AG20443 (cell line): ENCODE data around the gene PCSK6.

ENCODE experiments used
- DNase-seq: peaks from one replicate; pipeline ENCODE4 v3.0.0; 2012; ENCODE audit warnings: low spot score, mixed read lengths

PCSK6 gene

GRCh38 chr15:101399431-101399830 lies 90.1 kb downstream of the PCSK6 start:
- DNase-seq = no peak

DNA sequence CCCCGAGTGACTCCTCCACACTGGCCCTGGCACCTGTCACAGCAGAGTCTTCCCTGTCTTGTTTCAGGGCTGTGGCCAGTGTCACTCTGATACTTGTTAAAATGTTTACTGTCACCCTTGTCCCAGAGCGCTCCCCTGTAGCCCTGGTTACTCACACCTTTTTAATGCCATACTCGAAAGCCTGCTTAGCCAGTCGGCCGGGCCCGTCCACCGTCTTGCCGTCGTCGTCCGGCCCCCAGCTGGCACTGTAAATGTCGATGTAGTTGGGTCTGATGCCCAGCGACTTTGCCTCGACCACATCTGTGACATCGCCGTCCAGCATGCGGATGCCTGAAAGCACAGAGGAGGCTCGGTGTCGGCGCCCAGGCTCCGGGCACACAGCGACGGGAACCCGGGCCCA lies 91.3 kb downstream of the PCSK6 start:
- no peak for DNase-seq

DNA sequence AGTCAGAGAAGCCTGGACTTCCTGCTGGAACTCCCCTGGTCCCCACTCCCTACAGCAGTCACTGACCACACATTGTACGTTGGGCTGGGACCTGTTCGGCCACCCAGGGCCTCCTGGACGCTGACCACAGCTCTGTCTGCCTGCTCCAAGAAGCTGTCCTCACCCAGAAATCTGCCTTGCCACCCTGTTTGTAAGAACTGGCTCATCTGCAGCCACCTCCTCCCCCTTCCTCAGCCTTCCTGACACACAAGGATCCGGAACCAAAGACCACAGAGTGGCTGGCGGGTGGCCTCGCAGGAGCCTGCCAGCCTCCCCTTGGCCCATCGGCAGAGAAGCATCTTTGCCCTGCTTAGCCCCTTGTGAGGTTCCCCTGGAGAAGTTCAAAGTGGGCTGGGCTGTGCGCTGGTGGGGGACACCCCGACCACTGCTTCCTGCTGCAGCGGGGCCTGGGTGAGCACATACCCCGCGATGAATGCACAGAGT lies 91.9 kb downstream of the PCSK6 start:
- DNase-seq = no peak

GRCh38 chr15:101396484-101397261 lies 92.8 kb downstream of the PCSK6 start:
- DNase-seq = no peak

GRCh38 chr15:101394654-101395053 lies 94.9 kb downstream of the PCSK6 start:
- DNase-seq = no peak

DNA sequence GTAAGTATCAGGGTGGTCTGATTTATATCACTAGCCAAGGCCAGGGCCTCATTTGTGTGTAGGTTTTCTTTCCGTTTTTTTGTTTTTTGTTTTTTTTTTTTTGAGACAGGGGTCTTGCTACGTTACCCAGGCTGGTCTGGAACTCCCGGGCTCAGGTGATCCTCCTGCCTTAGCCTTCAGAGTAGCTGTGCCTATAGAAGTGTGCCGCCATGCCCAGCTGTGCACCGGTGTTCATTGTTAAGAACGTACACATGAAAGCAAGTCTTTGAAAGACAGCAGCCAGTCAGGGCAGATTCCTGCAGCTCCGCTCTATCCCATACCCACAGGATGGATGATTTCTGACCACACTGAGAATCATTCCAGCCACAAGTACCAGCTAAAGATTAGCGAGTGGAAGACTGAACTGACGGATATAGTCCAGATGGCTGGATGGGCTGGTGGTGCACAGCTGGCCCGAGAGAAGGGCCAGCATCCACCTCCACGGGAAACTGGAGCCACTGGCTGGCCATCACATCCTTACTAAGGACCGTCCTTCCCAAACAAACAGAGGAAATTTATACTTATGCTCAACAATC lies 95.4 kb downstream of the PCSK6 start:
- DNase-seq = no peak

GRCh38 chr15:101393172-101393571 lies 96.3 kb downstream of the PCSK6 start:
- DNase-seq = no peak

- DNase-seq = no peak
These were observed 97.4 kb downstream of the PCSK6 start for GRCh38 chr15:101391981-101392640.

- DNase-seq = no peak
These were observed 98.1 kb downstream of the PCSK6 start for GRCh38 chr15:101391431-101391830.

DNA sequence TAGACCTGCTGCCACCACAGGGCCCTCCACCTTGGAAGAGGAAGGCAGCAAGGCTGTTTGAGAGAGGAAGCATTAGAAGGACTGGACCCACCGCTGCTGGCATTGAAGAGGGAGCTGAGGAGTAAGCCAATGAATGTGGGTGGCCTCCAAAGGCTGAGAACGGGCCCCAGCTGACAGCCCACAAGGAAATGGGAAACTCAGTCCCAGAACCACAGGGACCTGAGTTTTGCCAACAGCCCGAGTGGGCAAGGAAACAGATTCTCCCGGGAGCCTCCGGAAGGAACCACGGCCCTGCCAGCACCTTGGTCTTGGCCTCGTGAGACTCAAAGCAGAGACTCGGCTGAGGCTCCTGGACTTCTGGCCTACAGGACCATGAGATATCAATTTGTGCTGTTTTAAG lies 99.0 kb downstream of the PCSK6 start:
- DNase-seq = no peak

- no peak for DNase-seq
These were observed 99.4 kb downstream of the PCSK6 start for GRCh38 chr15:101390060-101390459.

- DNase-seq = no peak
These were observed 100.1 kb downstream of the PCSK6 start for GRCh38 chr15:101389362-101389761.

GRCh38 chr15:101388046-101388445 lies 101.5 kb downstream of the PCSK6 start:
- DNase-seq = no peak

- no peak for DNase-seq
These were observed 101.9 kb downstream of the PCSK6 start for GRCh38 chr15:101387574-101387973.

GRCh38 chr15:101386967-101387366 lies 102.5 kb downstream of the PCSK6 start:
- no peak for DNase-seq

DNA sequence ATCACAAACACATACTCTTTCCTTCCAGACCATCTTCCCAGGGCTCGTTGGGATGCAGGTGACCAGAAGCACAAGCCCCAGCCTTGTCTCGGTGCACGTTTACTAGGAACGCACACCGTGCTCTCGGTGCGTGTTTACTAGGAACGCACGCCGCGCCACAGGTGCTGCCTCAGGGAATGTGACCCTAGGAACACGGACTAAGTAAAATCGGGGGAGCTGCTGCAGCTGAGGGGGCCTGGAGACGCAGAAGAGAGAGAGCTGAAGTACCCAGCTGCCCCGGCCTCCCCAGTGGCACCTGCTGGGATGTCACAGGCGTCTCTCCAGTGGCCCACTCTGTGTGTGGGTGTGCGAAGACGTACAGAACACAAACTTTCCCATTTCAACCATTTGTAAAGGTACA lies 103.5 kb downstream of the PCSK6 start:
- no peak for DNase-seq

DNA sequence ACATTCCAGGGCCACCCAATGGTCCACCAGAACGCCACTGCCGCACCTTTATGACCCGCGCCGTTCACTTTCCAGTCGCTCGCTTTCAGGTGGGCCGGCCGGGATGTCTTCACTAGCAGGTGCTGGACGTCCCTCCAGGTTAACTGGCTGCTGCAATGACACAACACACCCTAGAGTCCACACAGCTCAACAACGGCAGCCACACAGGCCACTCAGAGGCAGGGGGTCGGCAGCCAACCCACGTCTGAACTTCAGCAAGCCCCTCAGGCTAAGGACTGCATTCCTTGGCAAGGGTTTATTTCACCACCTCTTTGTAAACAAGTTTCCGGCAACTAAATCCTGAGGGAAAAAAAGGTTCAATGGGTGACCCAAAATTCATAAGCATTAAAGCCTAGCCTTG lies 105.2 kb downstream of the PCSK6 start:
- DNase-seq = no peak

DNA sequence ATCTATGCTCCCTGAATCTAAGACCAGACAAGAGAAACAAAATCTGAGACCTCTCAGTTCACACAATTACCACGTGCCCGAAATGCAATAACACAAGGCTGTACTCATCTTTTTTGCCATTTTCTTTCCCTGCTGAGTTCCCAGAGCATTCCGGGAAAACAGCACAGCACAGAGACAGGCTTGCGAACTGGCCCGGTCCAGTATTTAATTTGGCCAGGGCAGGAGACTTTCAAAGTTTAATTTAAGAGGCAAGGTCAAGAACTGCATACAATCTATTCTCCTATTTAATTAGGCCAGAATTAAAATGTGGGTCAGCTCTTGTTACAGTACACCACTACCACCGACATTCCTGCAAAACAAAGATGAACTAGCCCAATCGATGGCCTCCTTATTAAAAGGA lies 107.0 kb downstream of the PCSK6 start:
- DNase-seq = no peak

DNA sequence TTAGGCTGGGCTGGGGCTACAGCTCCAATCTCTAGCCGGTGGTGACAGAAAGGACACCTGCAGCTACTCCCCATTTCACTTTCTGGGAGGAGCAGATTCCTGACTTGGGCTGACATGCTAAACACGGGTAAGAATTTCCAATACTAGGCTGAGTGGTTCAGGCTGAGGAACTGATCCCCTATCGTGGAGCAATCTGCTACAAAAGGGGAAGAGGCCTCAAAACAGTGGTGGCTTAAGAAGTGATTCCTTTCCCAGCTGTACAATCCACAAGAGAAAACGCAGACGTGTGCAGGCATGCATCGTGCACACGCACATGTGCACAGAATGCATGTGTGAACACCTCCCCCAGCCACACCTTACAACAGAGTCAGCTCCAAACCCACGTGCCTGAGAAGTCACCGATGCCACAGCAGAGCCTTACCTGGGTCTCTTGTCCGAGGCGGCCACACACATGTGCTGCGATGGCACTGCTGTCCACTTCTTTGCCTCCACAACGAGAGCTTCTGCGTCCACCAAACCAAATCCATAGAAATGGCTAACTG lies 107.8 kb downstream of the PCSK6 start:
- no peak for DNase-seq

DNA sequence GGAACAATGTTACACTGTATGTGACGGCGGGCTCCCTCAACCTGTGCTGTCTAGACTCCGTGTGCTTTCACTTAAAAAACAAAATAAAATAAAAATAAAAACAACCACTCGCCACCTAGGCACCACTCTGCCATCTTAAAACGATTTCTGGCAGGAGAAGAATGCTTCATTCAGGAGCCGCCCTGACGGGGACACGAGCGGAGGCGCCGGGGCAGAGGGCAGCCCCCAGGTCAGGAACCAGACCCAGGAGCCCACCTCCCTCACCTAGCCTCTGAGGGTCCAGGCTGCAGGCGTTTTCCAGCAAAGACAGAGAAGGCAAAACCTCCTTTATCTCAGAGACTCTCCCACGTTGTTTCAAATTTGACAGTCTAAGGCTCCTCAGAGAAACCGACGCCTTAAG lies 109.4 kb downstream of the PCSK6 start:
- no peak for DNase-seq

GRCh38 chr15:101379647-101380046 lies 109.9 kb downstream of the PCSK6 start:
- no peak for DNase-seq

DNA sequence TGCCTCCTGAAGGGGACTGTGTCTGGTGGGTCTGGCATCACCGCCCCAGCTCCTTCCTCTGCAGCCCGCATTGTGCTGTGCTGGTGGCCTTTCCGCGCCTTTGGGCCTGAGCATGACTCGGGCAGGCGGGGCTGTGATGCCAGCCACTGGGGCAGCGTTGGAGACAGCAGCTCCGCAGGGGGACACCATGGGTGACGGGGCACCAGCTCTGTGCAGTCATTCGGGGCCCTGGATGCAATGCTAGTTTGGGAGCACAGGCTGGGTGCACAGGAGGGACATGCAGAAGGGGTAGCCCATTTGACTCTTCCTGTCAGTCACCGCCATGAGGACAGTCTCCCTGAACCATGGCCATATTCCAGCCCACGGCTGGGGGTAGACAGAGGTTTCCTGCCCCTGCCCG lies 110.6 kb downstream of the PCSK6 start:
- no peak for DNase-seq

DNA sequence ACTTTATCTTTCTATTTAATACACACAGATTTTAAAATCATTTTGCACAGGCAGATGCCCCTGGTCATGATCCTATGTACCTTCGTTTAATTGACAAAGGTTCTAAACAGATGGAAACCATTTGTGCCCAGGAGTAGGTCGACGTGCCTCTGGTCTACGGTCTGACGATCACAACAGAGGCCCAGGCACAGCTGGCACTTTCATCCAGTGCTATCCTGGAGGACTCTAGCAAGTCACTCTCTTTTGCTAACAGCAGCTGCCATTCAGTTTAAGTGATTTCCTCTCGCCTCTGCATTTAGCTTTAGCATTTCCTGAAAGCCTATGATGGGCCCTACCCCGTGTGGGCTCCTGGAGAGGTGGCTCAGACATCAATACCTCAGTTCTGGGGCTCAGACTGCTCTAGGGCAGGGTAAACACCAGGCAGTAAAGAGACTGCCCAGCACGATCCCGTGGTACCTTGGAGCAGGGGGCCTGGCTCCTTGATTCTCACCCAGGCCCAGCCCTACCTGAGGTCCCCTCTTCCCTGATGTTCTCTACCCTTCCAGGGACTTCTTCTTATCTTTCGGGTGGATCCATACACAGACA lies 111.2 kb downstream of the PCSK6 start:
- DNase-seq = no peak
